HEK293T (cell line): ENCODE results near the gene SREBF2.

Experiments used
- ARNT ChIP-seq: fragments of 450-650 bp; IDR thresholded peaks from 2 replicates; pipeline ENCODE4 v1.6.1; 2017; ENCODE audit warnings: mild to moderate bottlenecking
- BHLHE40 ChIP-seq: fragments of 450-650 bp; IDR thresholded peaks from 2 replicates; pipeline ENCODE4 v1.6.1; 2016; ENCODE audit warnings: mild to moderate bottlenecking, moderate library complexity, borderline replicate concordance
- CTBP1 ChIP-seq: fragments of 450-650 bp; IDR thresholded peaks from 2 replicates; pipeline ENCODE4 v1.6.1; 2016; ENCODE audit warnings: borderline replicate concordance
- ELF4 ChIP-seq: fragments of 450-650 bp; IDR thresholded peaks from 2 replicates; pipeline ENCODE4 v1.6.1; 2017; ENCODE audit warnings: antibody characterized with exemption
- FOXA1 ChIP-seq: fragments of 450-650 bp; IDR thresholded peaks from 2 replicates; pipeline ENCODE4 v1.6.1; 2016; ENCODE audit warnings: mild to moderate bottlenecking
- FOXK2 ChIP-seq: fragments of 450-650 bp; IDR thresholded peaks from 2 replicates; pipeline ENCODE4 v1.6.1; 2016; ENCODE audit warnings: mild to moderate bottlenecking
- FOXM1 ChIP-seq: fragments of 450-650 bp; IDR thresholded peaks from 2 replicates; pipeline ENCODE4 v1.6.1; 2017; ENCODE audit warnings: mild to moderate bottlenecking, borderline replicate concordance
- HDGF ChIP-seq: fragments of 450-650 bp; IDR thresholded peaks from 2 replicates; pipeline ENCODE4 v1.6.1; 2017; ENCODE audit warnings: antibody characterized with exemption, borderline replicate concordance
- L3MBTL2 ChIP-seq: fragments of 450-650 bp; conservative IDR thresholded peaks from 2 replicates; pipeline ENCODE4 v1.6.1; 2016; ENCODE audit warnings: mild to moderate bottlenecking
- NFRKB ChIP-seq: fragments of 450-650 bp; IDR thresholded peaks from 2 replicates; pipeline ENCODE4 v1.6.1; 2016; ENCODE audit warnings: mild to moderate bottlenecking, moderate library complexity
- SP1 ChIP-seq: fragments of 450-650 bp; IDR thresholded peaks from 2 replicates; pipeline ENCODE4 v1.6.1; 2017
- SUZ12 ChIP-seq: fragments of 450-650 bp; IDR thresholded peaks from 2 replicates; pipeline ENCODE4 v1.6.1; 2016; ENCODE audit warnings: mild to moderate bottlenecking
- ZNF384 ChIP-seq: fragments of 450-650 bp; IDR thresholded peaks from 2 replicates; pipeline ENCODE4 v1.6.1; 2016
- TF ChIP-seq, protein P1 (sequence below): fragments of 450-650 bp; IDR thresholded peaks from 2 replicates; pipeline ENCODE4 v1.6.1; 2016

GRCh38 chr22:41902932-41903421 is 70.1 kb downstream of the SREBF2 start:
- TF ChIP-seq NFRKB (no peak), FOXK2 (no peak), FOXA1 (no peak), CTBP1 (no peak), ARNT (no peak), HDGF (no peak), SUZ12 (no peak), L3MBTL2 (no peak), ELF4 (no peak), BHLHE40 (no peak), ZNF384 (no peak), SP1 (no peak), FOXM1 (no peak)
- TF ChIP-seq, protein P1, sequence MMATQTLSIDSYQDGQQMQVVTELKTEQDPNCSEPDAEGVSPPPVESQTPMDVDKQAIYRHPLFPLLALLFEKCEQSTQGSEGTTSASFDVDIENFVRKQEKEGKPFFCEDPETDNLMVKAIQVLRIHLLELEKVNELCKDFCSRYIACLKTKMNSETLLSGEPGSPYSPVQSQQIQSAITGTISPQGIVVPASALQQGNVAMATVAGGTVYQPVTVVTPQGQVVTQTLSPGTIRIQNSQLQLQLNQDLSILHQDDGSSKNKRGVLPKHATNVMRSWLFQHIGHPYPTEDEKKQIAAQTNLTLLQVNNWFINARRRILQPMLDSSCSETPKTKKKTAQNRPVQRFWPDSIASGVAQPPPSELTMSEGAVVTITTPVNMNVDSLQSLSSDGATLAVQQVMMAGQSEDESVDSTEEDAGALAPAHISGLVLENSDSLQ, result no peak
